HepG2 (cell line): ENCODE data around the gene SLC43A1. TPM values are rescaled to one million over a fixed set of nuclear protein-coding genes. Genes with fewer than 3 reads are reported as not detected.

Experiments used
- ATAC-seq: fragments of 200-7000 bp; cut with Tn5 transposase; 3 replicates; pipeline ENCODE4 v1.9.1; 2020; ENCODE audit warnings: mild to moderate bottlenecking, moderate library complexity
- BruUV-seq: library from RNA; stranded (reverse); fragments of 400-500 nt; replicated peaks from 2 replicates; lab custom pipeline; 2021; lab: Mats Ljungman, UMichigan
- CTCF ChIA-PET: fragments of 300-600 bp; formaldehyde crosslinking; extraction: SDS; loops from one replicate; lab custom pipeline; 2021; ENCODE audit warnings: low total read pairs, inconsistent platforms, low intra/inter-chr PET ratio; lab: Yijun Ruan, JAX
- POLR2A ChIA-PET: fragments of 350-600 bp; sonication (Branson Sonifier 250); formaldehyde crosslinking; loops from one replicate; lab custom pipeline; 2020; ENCODE audit warnings: antibody characterized with exemption, inconsistent platforms; lab: Yijun Ruan, JAX
- DNase-seq: peaks from one replicate; pipeline ENCODE4 v3.0.0-alpha.2; 2015; ENCODE audit warnings: low spot score
- FAIRE-seq: peaks from 3 replicates; lab custom pipeline; 2011; peaks lifted over from hg19 to GRCh38; lab: Jason Lieb, UNC
- H2AFZ ChIP-seq: one replicate; pipeline ENCODE4 v1.6.1; 2011; ENCODE audit warnings: low read length, inconsistent platforms
- H3K27ac ChIP-seq: fragments of 300-600 bp; 3 replicates; pipeline ENCODE4 v1.8.0; 2011; ENCODE audit warnings: mixed run types, mild to moderate bottlenecking, mixed read lengths, low read length, inconsistent platforms; ENCODE audit not compliant: insufficient read depth; ENCODE audit errors: extremely low read length
- H3K27me3 ChIP-seq, 2 experiments: fragments of 200-600 bp in 1 of 2; 2 replicates in 1 of 2; 3 replicates in 1 of 2; pipeline versions ENCODE4 v1.6.0 to v1.8.0; 2011; ENCODE audit warnings: low read length in 2 of 2, mild to moderate bottlenecking in 2 of 2, moderate library complexity in 2 of 2, inconsistent platforms in 1 of 2; ENCODE audit not compliant: insufficient read depth in 2 of 2, control insufficient read depth in 1 of 2
- H3K36me3 ChIP-seq, 2 experiments: fragments of 200-600 bp in 1 of 2; replicated peaks in 1 of 2; 2 replicates in 1 of 2; 3 replicates in 1 of 2; pipeline versions ENCODE4 v1.5.1 to v1.8.0; 2011; ENCODE audit warnings: low read length in 2 of 2, inconsistent platforms in 1 of 2; ENCODE audit not compliant: insufficient read depth in 2 of 2, control insufficient read depth in 1 of 2
- H3K4me1 ChIP-seq: 2 replicates; pipeline ENCODE4 v1.5.1; 2012; ENCODE audit warnings: low read length, inconsistent platforms; ENCODE audit not compliant: insufficient read depth
- H3K4me2 ChIP-seq: 2 replicates; pipeline ENCODE4 v1.6.0; 2011; ENCODE audit warnings: low read depth, low read length, inconsistent platforms
- H3K4me3 ChIP-seq, 3 experiments: fragments of 200-600 bp in 1 of 3; sonication (generic), shearing (Covaris generic) in 1 of 3; replicated peaks in 1 of 3; 2 replicates each; pipeline ENCODE4 v1.5.1; 2011 to 2016; ENCODE audit warnings: low read length in 3 of 3, inconsistent platforms in 2 of 3, low read depth in 2 of 3, mild to moderate bottlenecking in 2 of 3, control low read depth in 1 of 3, mixed read lengths in 1 of 3; ENCODE audit not compliant: insufficient read depth in 1 of 3
- H3K79me2 ChIP-seq: one replicate; pipeline ENCODE4 v1.6.1; 2011; ENCODE audit warnings: low read length, inconsistent platforms; ENCODE audit not compliant: insufficient read depth
- H3K9ac ChIP-seq: 2 replicates; pipeline ENCODE4 v1.6.0; 2011; ENCODE audit warnings: mild to moderate bottlenecking, low read depth, low read length, inconsistent platforms; ENCODE audit not compliant: insufficient read depth
- H3K9me3 ChIP-seq: 2 replicates; pipeline ENCODE4 v1.5.1; 2012; ENCODE audit warnings: mild to moderate bottlenecking, low read length
- H4K20me1 ChIP-seq: 2 replicates; pipeline ENCODE4 v1.6.0; 2011; ENCODE audit warnings: inconsistent platforms, mild to moderate bottlenecking, low read length, moderate library complexity; ENCODE audit not compliant: insufficient read depth
- AHDC1 ChIP-seq: sonication (generic); formaldehyde crosslinking; IDR thresholded peaks from 2 replicates; pipeline ENCODE4 v1.5.1; 2020; ENCODE audit warnings: mild to moderate bottlenecking, missing genetic modification reagents, borderline replicate concordance
- ARID2 ChIP-seq: sonication (generic); formaldehyde crosslinking; IDR thresholded peaks from 2 replicates; pipeline ENCODE4 v1.8.1; 2022; ENCODE audit warnings: mild to moderate bottlenecking, missing genetic modification reagents, borderline replicate concordance
- ELF1 ChIP-seq: sonication (generic); formaldehyde crosslinking; IDR thresholded peaks from 2 replicates; pipeline ENCODE4 v1.4.0; 2020; ENCODE audit warnings: missing genetic modification reagents
- GATA4 ChIP-seq: sonication (generic); IDR thresholded peaks from 2 replicates; pipeline ENCODE4 v1.6.1; 2016; ENCODE audit warnings: antibody characterized with exemption, low read depth, borderline replicate concordance
- GMEB1 ChIP-seq: sonication (generic); formaldehyde crosslinking; IDR thresholded peaks from 2 replicates; pipeline ENCODE4 v1.5.1; 2020; ENCODE audit warnings: missing genetic modification reagents, mild to moderate bottlenecking, borderline replicate concordance
- NRL ChIP-seq: sonication (generic); formaldehyde crosslinking; IDR thresholded peaks from 2 replicates; pipeline ENCODE4 v1.5.0; 2020; ENCODE audit warnings: missing genetic modification reagents, mild to moderate bottlenecking, moderate library complexity, borderline replicate concordance
- SAFB2 ChIP-seq: sonication (generic); formaldehyde crosslinking; IDR thresholded peaks from 2 replicates; pipeline ENCODE4 v1.5.1; 2020; ENCODE audit warnings: missing genetic modification reagents, low read depth, mild to moderate bottlenecking, borderline replicate concordance
- SRSF1 ChIP-seq: fragments of 200-400 bp; formaldehyde crosslinking; optimal IDR thresholded peaks from 2 replicates; pipeline ENCODE3; 2017; ENCODE audit warnings: mild to moderate bottlenecking, low read depth, low read length, moderate library complexity
- TBX3 ChIP-seq: fragments of 450-650 bp; IDR thresholded peaks from 2 replicates; pipeline ENCODE4 v1.6.1; 2017; ENCODE audit warnings: antibody characterized with exemption, mild to moderate bottlenecking, inconsistent platforms, borderline replicate concordance
- ZNF235 ChIP-seq: sonication (generic); formaldehyde crosslinking; IDR thresholded peaks from 2 replicates; pipeline ENCODE4 v1.8.1; 2023; ENCODE audit warnings: mild to moderate bottlenecking, missing genetic modification reagents, borderline replicate concordance
- ZNF282 ChIP-seq: fragments of 450-650 bp; IDR thresholded peaks from 2 replicates; pipeline ENCODE4 v1.6.1; 2018; ENCODE audit not compliant: partially characterized antibody
- ZNF547 ChIP-seq: sonication (generic); formaldehyde crosslinking; IDR thresholded peaks from 2 replicates; pipeline ENCODE4 v1.5.1; 2020; ENCODE audit warnings: mild to moderate bottlenecking, missing genetic modification reagents
- ZNF614 ChIP-seq: IDR thresholded peaks from 2 replicates; pipeline ENCODE4 v1.6.1; 2018; ENCODE audit warnings: missing biosample characterization, missing genetic modification reagents, inconsistent platforms, borderline replicate concordance
- WGBS: methylation state at CpG from one replicate; pipeline ENCODE4 v1.1.6; 2017; ENCODE audit warnings: low lambda C conversion rate; 5-methylcytosine and 5-hydroxymethylcytosine counted together
- in situ Hi-C: cut with HindIII; loops from 2 replicates; pipeline ENCODE4 v1.10.0; 2017; ENCODE audit warnings: low pct_unique_long_range_greater_than_20kb; ENCODE audit not compliant: extremely low pct_ligation_motif_present
- intact Hi-C: fragments of 100-400 bp; cut with micrococcal nuclease; formaldehyde crosslinking; loops from one replicate; pipeline ENCODE4 v1.10.0; 2022; ENCODE audit not compliant: unreplicated experiment
- polyA plus RNA-seq, 8 experiments: library from polyadenylated mRNA; depleted of rRNA in 3 of 8; stranded (reverse) in 7 of 8; unstranded in 1 of 8; fragments of >200 nt; fragmentation: Illumina TruSeq in 4 of 8; extraction: Trizol in 4 of 8; gene quantifications; 2 replicates each; pipeline versions ENCODE4 v1.2.1 to v1.2.3, GENCODE V29; 2011 to 2016; ENCODE audit warnings: low read depth in 4 of 8, missing spikeins in 1 of 8, mixed read lengths in 1 of 8; ENCODE audit not compliant: insufficient read depth in 1 of 8
- total RNA-seq, 5 experiments: library from RNA; depleted of rRNA; stranded (reverse); fragments of >200 nt; fragmentation: Illumina TruSeq; extraction: Trizol; gene quantifications; 2 replicates each; pipeline ENCODE4 v1.2.3, GENCODE V29; 2016; ENCODE audit warnings: low read depth in 1 of 5
- TF ChIP-seq, protein P1 (sequence below): sonication (generic); formaldehyde crosslinking; IDR thresholded peaks from 2 replicates; pipeline ENCODE4 v1.8.0; 2022; ENCODE audit warnings: mild to moderate bottlenecking, missing genetic modification reagents

The SLC43A1 gene
- total and polyA plus RNA-seq, 2 of the 13 experiments (the other 11 are each of a cell fraction or from before 2014, with no cell fraction given) = 72.3 to 87.6 TPM

GRCh38 chr11:57508341-57509170 lies 6.9 kb downstream of the SLC43A1 start:
- no TSS peak for BruUV-seq
- Histone ChIP-seq H2AFZ (no peak overlapping the region), H3K79me2 (peaks cover 66% of the 10 kb centered on the region), H3K4me3 (no peak overlapping the region), H3K4me1 (peaks cover 90% of the 10 kb centered on the region), H3K9me3 (no peaks in the 10 kb centered on the region), H3K9ac (no peak overlapping the region), H3K4me2 (no peak overlapping the region), H3K36me3 (peaks cover 6 to 43% of the 10 kb centered on the region in 2 experiments; a peak in 3 of 5 replicates), H3K27me3 (no peaks in the 10 kb centered on the region), H3K27ac (peak overlapping the region; percentile 65), H4K20me1 (peaks cover 11% of the 10 kb centered on the region)
- FAIRE-seq (no peak), DNase-seq (no peak), ATAC-seq (no peak; the same call in 2 of the 3 replicates)
- WGBS = 71% methylated on average over 7 of the region's 7 CpGs
- in situ Hi-C loops (no loop called here), intact Hi-C loops (no loop called here)
- POLR2A ChIA-PET = interaction anchor here (1.3 to 9.7 kb wide), 2 partner anchors 7 to 11 kb away, joined by 11 to 111 read pairs; partner anchors contain the start of gene SLC43A1
- CTCF ChIA-PET = no interaction called here
- no peak for TF ChIP-seq SAFB2 (CRISPR knock-in tag)
- no peak for TF ChIP-seq SRSF1
- TF ChIP-seq ELF1 (CRISPR knock-in tag) = no peak
- 0 out of 2 replicates have a peak, but pooled peaks have one; percentile 22 for TF ChIP-seq TBX3
- no peak for TF ChIP-seq GATA4
- TF ChIP-seq ZNF547 (CRISPR knock-in tag) = no peak
- TF ChIP-seq ZNF235 (CRISPR knock-in tag) = no peak
- no peak for TF ChIP-seq AHDC1 (CRISPR knock-in tag)
- no peak for TF ChIP-seq NRL
- TF ChIP-seq ARID2 (CRISPR knock-in tag) = no peak
- no peak for TF ChIP-seq GMEB1 (CRISPR knock-in tag)
- TF ChIP-seq ZNF614 (CRISPR knock-in tag) = no peak
- TF ChIP-seq, protein P1, sequence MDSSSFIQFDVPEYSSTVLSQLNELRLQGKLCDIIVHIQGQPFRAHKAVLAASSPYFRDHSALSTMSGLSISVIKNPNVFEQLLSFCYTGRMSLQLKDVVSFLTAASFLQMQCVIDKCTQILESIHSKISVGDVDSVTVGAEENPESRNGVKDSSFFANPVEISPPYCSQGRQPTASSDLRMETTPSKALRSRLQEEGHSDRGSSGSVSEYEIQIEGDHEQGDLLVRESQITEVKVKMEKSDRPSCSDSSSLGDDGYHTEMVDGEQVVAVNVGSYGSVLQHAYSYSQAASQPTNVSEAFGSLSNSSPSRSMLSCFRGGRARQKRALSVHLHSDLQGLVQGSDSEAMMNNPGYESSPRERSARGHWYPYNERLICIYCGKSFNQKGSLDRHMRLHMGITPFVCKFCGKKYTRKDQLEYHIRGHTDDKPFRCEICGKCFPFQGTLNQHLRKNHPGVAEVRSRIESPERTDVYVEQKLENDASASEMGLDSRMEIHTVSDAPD (CRISPR knock-in tag) = no peak
- TF ChIP-seq ZNF282 = no peak
